H1 (cell line): ENCODE measurements around the gene KLHL33. TPM values are rescaled to one million over a fixed set of nuclear protein-coding genes. Genes with fewer than 3 reads are reported as not detected.
A peak's percentile ranks its signal among the peaks of the same experiment; 100 is the strongest.

Experiments used
- BACH1 ChIP-seq: IDR thresholded peaks from 2 replicates; pipeline ENCODE4 v1.6.1; 2012; ENCODE audit warnings: low read length, improper control_type of control experiment
- CHD2 ChIP-seq: IDR thresholded peaks from 2 replicates; pipeline ENCODE4 v1.6.1; 2012; ENCODE audit warnings: low read length, improper control_type of control experiment
- CREB1 ChIP-seq: IDR thresholded peaks from 2 replicates; pipeline ENCODE4 v1.6.1; 2012; ENCODE audit warnings: inconsistent platforms
- FOSL1 ChIP-seq: IDR thresholded peaks from 2 replicates; pipeline ENCODE4 v1.6.1; 2011; ENCODE audit warnings: mild to moderate bottlenecking, low read depth, low read length, moderate library complexity; ENCODE audit not compliant: insufficient read depth
- GTF2F1 ChIP-seq: IDR thresholded peaks from 2 replicates; pipeline ENCODE4 v1.6.1; 2012; ENCODE audit warnings: low read depth, low read length, improper control_type of control experiment, borderline replicate concordance
- HDAC2 ChIP-seq, 2 experiments: fragments of 300-600 bp in 1 of 2; sonication (generic) in 1 of 2; IDR thresholded peaks; 2 replicates each; pipeline ENCODE4 v1.6.1; 2011 to 2012; ENCODE audit warnings: low read depth in 2 of 2, low read length in 2 of 2, mild to moderate bottlenecking in 2 of 2, moderate library complexity in 2 of 2, borderline replicate concordance in 1 of 2, inconsistent platforms in 1 of 2
- JUN ChIP-seq: IDR thresholded peaks from 2 replicates; pipeline ENCODE4 v1.6.1; 2011; ENCODE audit warnings: low read depth, mild to moderate bottlenecking, improper control_type of control experiment, low read length
- JUND ChIP-seq: IDR thresholded peaks from 2 replicates; pipeline ENCODE4 v1.6.1; 2011; ENCODE audit warnings: mild to moderate bottlenecking, improper control_type of control experiment, low read length
- KDM4A ChIP-seq: IDR thresholded peaks from one replicate; pipeline ENCODE4 v1.7.1; 2012; ENCODE audit warnings: low read depth, mild to moderate bottlenecking, moderate library complexity, low read length, inconsistent platforms; ENCODE audit not compliant: severe bottlenecking
- MAFK ChIP-seq: IDR thresholded peaks from 2 replicates; pipeline ENCODE4 v1.6.1; 2012; ENCODE audit warnings: low read depth, mild to moderate bottlenecking, improper control_type of control experiment, low read length
- NANOG ChIP-seq: IDR thresholded peaks from 2 replicates; pipeline ENCODE4 v1.6.1; 2011; ENCODE audit warnings: low read length, low read depth, mild to moderate bottlenecking, inconsistent platforms; ENCODE audit not compliant: insufficient read depth, poor library complexity, severe bottlenecking
- NRF1 ChIP-seq: IDR thresholded peaks from 2 replicates; pipeline ENCODE4 v1.6.1; 2011; ENCODE audit warnings: mild to moderate bottlenecking, low read depth, low read length, improper control_type of control experiment
- PHF8 ChIP-seq: fragments of 200-600 bp; sonication (generic); conservative IDR thresholded peaks from 2 replicates; pipeline ENCODE4 v1.7.1; 2012; ENCODE audit warnings: low read depth, mild to moderate bottlenecking, inconsistent platforms, low read length, moderate library complexity
- RBBP5 ChIP-seq: IDR thresholded peaks from 2 replicates; pipeline ENCODE4 v1.7.1; 2012; ENCODE audit warnings: low read depth, mild to moderate bottlenecking, inconsistent platforms, low read length, moderate library complexity, borderline replicate concordance
- RNF2 ChIP-seq: fragments of 200-900, 300-1000 bp; sonication (generic); IDR thresholded peaks from 2 replicates; pipeline ENCODE4 v1.7.1; 2016; ENCODE audit warnings: borderline replicate concordance, low read depth, mild to moderate bottlenecking, antibody characterized with exemption, low read length; ENCODE audit not compliant: poor library complexity, severe bottlenecking; ENCODE audit errors: missing control alignments
- SP1 ChIP-seq: IDR thresholded peaks from 2 replicates; pipeline ENCODE4 v1.6.1; 2011; ENCODE audit warnings: low read depth, low read length
- SP2 ChIP-seq: IDR thresholded peaks from 2 replicates; pipeline ENCODE4 v1.6.1; 2012; ENCODE audit warnings: mild to moderate bottlenecking, low read length, inconsistent platforms
- SUZ12 ChIP-seq: fragments of 200-600 bp; sonication (generic); IDR thresholded peaks from 2 replicates; pipeline ENCODE4 v1.6.1; 2012; ENCODE audit warnings: mild to moderate bottlenecking, inconsistent platforms, low read length, moderate library complexity, mixed read lengths
- TAF7 ChIP-seq: optimal IDR thresholded peaks from 2 replicates; pipeline ENCODE3; 2011; ENCODE audit warnings: low read depth, mild to moderate bottlenecking, inconsistent platforms, low read length, moderate library complexity, borderline replicate concordance
- TBP ChIP-seq: IDR thresholded peaks from 2 replicates; pipeline ENCODE4 v1.6.1; 2011; ENCODE audit warnings: low read depth, low read length, improper control_type of control experiment
- TCF12 ChIP-seq: IDR thresholded peaks from 2 replicates; pipeline ENCODE4 v1.6.1; 2011; ENCODE audit warnings: low read depth, mild to moderate bottlenecking, low read length
- polyA plus RNA-seq, 7 experiments: library from polyadenylated mRNA; depleted of rRNA in 3 of 7; stranded (reverse) in 5 of 7; unstranded in 2 of 7; fragments of >200 nt in 5 of 7; fragments of 200-250 nt in 2 of 7; gene quantifications; 1 replicate in 5 of 7; 2 replicates in 1 of 7; 4 replicates in 1 of 7; pipeline versions ENCODE4 v1.2.1 to v1.2.3, GENCODE V29; 2011 to 2013; ENCODE audit warnings: missing spikeins in 2 of 7, mixed read lengths in 2 of 7
- total RNA-seq: library from RNA; stranded (reverse); fragmentation: NEBNext Ultra II Directional; extraction: Animal tissue kit (Norgen Biotek cat#: 25700); gene quantifications from 2 replicates; pipeline ENCODE4 v1.2.1, GENCODE V29; 2021
- TF ChIP-seq, protein P1 (sequence below): IDR thresholded peaks from 2 replicates; pipeline ENCODE4 v1.6.1; 2012; ENCODE audit warnings: inconsistent platforms
- TF ChIP-seq, protein P2 (sequence below): IDR thresholded peaks from 2 replicates; pipeline ENCODE4 v1.6.1; 2012; ENCODE audit warnings: low read length, inconsistent platforms

Gene KLHL33
- total and polyA plus RNA-seq, 2 of the 8 experiments (the other 6 are each of a cell fraction or from before 2014, with no cell fraction given), result 0.11 to 0.17 TPM

DNA sequence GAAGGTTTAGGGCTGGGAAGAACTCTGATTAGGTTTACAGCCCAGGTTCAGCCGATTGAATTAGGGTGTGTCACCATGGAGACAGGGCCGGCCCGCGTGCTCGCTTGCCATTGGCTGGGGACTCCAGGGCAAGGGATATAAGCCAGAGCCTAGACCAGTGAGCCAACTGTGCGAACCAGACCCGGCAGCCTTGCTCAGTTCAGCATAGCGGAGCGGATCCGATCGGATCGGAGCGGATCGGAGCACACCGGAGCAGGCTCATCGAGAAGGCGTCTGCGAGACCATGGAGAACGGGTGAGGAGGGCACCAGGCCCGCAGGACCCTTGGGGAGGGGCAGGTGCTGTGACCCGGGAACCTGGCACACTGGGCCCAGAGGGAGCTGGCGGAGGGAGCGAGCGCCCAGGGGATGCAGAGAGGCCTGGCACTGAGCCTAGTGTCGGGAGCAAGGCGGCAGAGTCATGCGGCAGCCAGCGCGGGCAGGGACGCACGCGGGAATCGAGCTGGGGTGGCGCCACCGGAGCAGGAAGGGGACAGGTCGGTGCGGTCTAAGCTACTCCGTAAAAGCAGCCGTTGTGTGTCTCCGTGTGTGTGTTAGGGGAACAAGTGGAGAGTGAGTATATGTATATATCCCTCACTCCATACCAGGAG lies 33.4 kb upstream of the KLHL33 start, which contains the start of gene PNP (continued):
- TF ChIP-seq, protein P1, sequence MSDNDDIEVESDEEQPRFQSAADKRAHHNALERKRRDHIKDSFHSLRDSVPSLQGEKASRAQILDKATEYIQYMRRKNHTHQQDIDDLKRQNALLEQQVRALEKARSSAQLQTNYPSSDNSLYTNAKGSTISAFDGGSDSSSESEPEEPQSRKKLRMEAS, result peak; percentile 63
- TF ChIP-seq TAF7 (peak; percentile 94), NRF1 (no peak), CREB1 (no peak), PHF8 (peak; percentile 83), SP2 (no peak), RNF2 (no peak), BACH1 (no peak), MAFK (no peak), TBP (peak; percentile 98), GTF2F1 (peak; percentile 97), SUZ12 (no peak; the same call in 1 of the 2 replicates), TCF12 (no peak), CHD2 (peak; percentile 13; the same call in 1 of the 2 replicates), KDM4A (peak; percentile 72), HDAC2 (IDR thresholded peaks at IDR 0.05; ENCODE audit: borderline replicate concordance in 1 of 2, low read depth in 2 of 2, low read length in 2 of 2) (no peak), JUN (no peak), NANOG (no peak), SP1 (peak; percentile 70), FOSL1 (no peak), JUND (no peak), RBBP5 (no peak; the same call in 1 of the 2 replicates)
- TF ChIP-seq, protein P2, sequence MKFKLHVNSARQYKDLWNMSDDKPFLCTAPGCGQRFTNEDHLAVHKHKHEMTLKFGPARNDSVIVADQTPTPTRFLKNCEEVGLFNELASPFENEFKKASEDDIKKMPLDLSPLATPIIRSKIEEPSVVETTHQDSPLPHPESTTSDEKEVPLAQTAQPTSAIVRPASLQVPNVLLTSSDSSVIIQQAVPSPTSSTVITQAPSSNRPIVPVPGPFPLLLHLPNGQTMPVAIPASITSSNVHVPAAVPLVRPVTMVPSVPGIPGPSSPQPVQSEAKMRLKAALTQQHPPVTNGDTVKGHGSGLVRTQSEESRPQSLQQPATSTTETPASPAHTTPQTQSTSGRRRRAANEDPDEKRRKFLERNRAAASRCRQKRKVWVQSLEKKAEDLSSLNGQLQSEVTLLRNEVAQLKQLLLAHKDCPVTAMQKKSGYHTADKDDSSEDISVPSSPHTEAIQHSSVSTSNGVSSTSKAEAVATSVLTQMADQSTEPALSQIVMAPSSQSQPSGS, result no peak
